ENCODE measurements around the gene MEIKIN. TPM values are rescaled to one million over a fixed set of nuclear protein-coding genes. Genes with fewer than 3 reads are reported as not detected.

MEIKIN gene
- total RNA-seq, 1 experiment from 2014 or later: not detected

DNA sequence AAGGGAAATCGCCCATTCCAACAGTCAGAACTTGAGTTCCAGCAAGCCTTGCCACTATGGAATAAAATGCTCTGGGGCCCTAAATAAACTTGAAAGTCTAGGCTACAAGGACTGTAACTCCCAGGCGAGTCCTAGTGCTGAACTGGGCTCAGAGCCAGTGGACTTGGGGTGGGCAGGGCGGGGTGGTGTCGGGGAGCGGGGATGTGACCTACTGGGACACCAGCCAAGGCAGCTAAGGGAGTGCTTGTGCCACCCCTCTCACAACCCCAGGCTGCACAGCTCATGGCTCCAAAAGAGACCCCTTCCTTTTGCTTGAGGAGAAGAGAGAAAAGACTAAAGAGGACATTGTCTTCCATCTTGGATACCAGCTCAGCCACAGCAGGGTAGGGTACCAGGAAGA, 61.5 kb downstream of the MEIKIN start:
- Histone ChIP-seq H3K4ac (ENCODE audit: low read depth, low read length) (no peak overlapping the region), H3T11ph (ENCODE audit: low read length) (no peak overlapping the region), H3K23me2 (ENCODE audit: insufficient read length, low read depth, low read length, poor library complexity, severe bottlenecking) (no peaks in the 10 kb centered on the region), H4K8ac (replicated peaks; ENCODE audit: insufficient read length, low read depth, low read length) (no peak overlapping the region), H3K9ac (ENCODE audit: extremely low read depth, insufficient read length, low read length) (no peak overlapping the region), H4K91ac (ENCODE audit: insufficient read length, low read depth, low read length) (no peak overlapping the region), H3K56ac (ENCODE audit: insufficient read length, low read depth, low read length) (no peak overlapping the region), H2BK15ac (ENCODE audit: low read depth, low read length) (no peak overlapping the region), H3K18ac (ENCODE audit: insufficient read length, low read depth, low read length) (no peak overlapping the region), H4K5ac (ENCODE audit: insufficient read length, low read depth, low read length) (no peak overlapping the region), H2AK5ac (ENCODE audit: insufficient read length, low read length) (no peak overlapping the region), H2BK20ac (ENCODE audit: low read depth, low read length, poor library complexity, severe bottlenecking) (no peak overlapping the region), H3K9me3 (ENCODE audit: control insufficient read depth, low read depth, low read length) (no peaks in the 10 kb centered on the region), H2BK12ac (ENCODE audit: insufficient read length, low read depth, low read length) (no peak overlapping the region), H4K20me1 (ENCODE audit: control insufficient read depth, insufficient read depth, insufficient read length) (no peaks in the 10 kb centered on the region), H3K23ac (ENCODE audit: insufficient read length, low read depth, low read length) (no peak overlapping the region), H3K4me1 (ENCODE audit: insufficient read depth, low read length) (no peaks in the 10 kb centered on the region), H3K14ac (ENCODE audit: insufficient read depth, low read length) (no peak overlapping the region), H3K4me2 (ENCODE audit: insufficient read depth, insufficient read length, low read length) (no peak overlapping the region), H2AFZ (ENCODE audit: low read length) (no peak overlapping the region), H3K27ac (ENCODE audit: insufficient read length, low read depth, low read length) (no peak overlapping the region), H3K79me2 (ENCODE audit: insufficient read depth, low read length) (no peaks in the 10 kb centered on the region), H2BK120ac (ENCODE audit: low read depth, low read length, poor library complexity, severe bottlenecking) (no peak overlapping the region), H3K79me1 (ENCODE audit: insufficient read depth, low read depth, low read length, poor library complexity, severe bottlenecking) (no peaks in the 10 kb centered on the region), H3K27me3 (ENCODE audit: insufficient read depth, low read length) (no peaks in the 10 kb centered on the region), H2BK5ac (ENCODE audit: insufficient read length, low read length) (no peak overlapping the region)
- H3K4me3 Mint-ChIP-seq: no peak overlapping the region
- no peaks in the 10 kb centered on the region for H3K36me3 Mint-ChIP-seq (ENCODE audit: insufficient read depth in 1 of 3, low read depth in 3 of 3)
- H3K4me1 Mint-ChIP-seq: no peaks in the 10 kb centered on the region; a peak in 1 of 4 replicates
- TF ChIP-seq, protein P1, sequence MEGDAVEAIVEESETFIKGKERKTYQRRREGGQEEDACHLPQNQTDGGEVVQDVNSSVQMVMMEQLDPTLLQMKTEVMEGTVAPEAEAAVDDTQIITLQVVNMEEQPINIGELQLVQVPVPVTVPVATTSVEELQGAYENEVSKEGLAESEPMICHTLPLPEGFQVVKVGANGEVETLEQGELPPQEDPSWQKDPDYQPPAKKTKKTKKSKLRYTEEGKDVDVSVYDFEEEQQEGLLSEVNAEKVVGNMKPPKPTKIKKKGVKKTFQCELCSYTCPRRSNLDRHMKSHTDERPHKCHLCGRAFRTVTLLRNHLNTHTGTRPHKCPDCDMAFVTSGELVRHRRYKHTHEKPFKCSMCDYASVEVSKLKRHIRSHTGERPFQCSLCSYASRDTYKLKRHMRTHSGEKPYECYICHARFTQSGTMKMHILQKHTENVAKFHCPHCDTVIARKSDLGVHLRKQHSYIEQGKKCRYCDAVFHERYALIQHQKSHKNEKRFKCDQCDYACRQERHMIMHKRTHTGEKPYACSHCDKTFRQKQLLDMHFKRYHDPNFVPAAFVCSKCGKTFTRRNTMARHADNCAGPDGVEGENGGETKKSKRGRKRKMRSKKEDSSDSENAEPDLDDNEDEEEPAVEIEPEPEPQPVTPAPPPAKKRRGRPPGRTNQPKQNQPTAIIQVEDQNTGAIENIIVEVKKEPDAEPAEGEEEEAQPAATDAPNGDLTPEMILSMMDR (conservative IDR thresholded peaks at IDR 0.05): no peak
- H3K27me3 Mint-ChIP-seq (ENCODE audit: low read depth): no peaks in the 10 kb centered on the region
- H3K27ac Mint-ChIP-seq: no peak overlapping the region
- DNase-seq: no peak
- H3K9me3 Mint-ChIP-seq: no peaks in the 10 kb centered on the region; a peak in 1 of 5 replicates
- no CpG with 5 or more reads among the region's 5 CpGs for WGBS (ENCODE audit: extremely low coverage, insufficient read length, low lambda C conversion rate)

All from H9 (cell line).